Femur (tissue), 1 donor: Measurements from ENCODE around the gene SLC5A6.

ENCODE experiments used
- DNase-seq: peaks from one replicate; pipeline ENCODE4 v3.0.0-alpha.2; 2017

The SLC5A6 gene

DNA sequence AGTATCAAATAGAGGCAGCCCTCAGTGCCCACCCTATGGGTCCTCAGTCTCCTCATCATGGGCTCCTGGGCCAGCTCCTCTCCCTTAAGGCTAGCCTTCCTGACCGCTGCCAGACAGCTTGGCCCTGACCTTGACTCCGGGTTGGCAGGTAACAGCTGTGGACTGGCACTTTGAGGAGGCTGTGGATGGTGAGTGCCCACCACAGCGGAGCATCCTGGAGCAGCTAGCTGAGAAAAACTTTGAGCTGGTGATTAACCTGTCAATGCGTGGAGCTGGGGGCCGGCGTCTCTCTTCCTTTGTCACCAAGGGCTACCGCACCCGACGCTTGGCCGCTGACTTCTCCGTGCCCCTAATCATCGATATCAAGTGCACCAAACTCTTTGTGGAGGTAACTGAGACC lies 24.1 kb upstream of the SLC5A6 start:
- no peak for DNase-seq

DNA sequence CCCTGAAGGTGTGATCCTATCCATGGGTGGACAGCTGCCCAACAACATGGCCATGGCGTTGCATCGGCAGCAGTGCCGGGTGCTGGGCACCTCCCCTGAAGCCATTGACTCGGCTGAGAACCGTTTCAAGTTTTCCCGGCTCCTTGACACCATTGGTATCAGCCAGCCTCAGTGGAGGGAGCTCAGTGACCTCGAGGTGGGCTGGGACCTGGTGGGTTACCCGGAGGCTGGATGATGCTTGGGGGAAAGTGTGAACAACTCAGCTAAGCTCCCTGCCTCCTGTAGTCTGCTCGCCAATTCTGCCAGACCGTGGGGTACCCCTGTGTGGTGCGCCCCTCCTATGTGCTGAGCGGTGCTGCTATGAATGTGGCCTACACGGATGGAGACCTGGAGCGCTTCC lies 21.3 kb upstream of the SLC5A6 start:
- no peak for DNase-seq

DNA sequence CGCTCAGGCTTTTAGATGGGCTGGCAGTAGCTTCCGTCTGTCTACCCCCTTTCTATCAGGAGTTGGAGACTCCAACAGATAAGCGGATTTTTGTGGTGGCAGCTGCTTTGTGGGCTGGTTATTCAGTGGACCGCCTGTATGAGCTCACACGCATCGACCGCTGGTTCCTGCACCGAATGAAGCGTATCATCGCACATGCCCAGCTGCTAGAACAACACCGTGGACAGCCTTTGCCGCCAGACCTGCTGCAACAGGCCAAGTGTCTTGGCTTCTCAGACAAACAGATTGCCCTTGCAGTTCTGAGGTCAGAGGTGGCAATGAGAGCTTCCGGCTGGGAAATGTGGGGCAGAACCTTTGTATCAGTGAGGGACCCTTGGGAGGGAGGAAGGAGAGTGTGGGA lies 19.9 kb upstream of the SLC5A6 start:
- DNase-seq = no peak

DNA sequence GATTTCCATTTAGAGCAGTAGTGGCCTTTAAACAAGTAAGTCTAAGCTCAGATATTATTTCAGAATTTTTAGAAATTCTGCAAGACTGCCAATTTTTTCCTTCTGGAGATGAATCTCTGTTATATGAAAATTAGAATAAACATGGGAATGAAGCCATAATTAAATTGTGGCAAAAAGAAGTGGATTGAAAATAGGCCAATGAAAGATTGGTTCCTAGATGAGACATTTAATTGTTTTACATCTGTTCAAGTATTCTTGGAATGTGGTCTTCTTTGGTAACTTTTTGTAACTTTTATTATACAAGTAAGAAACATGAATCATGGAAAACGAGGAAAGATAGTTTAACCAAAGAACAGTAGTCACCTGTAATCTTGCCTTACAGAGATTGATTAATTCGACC lies 15.4 kb upstream of the SLC5A6 start:
- no peak for DNase-seq

DNA sequence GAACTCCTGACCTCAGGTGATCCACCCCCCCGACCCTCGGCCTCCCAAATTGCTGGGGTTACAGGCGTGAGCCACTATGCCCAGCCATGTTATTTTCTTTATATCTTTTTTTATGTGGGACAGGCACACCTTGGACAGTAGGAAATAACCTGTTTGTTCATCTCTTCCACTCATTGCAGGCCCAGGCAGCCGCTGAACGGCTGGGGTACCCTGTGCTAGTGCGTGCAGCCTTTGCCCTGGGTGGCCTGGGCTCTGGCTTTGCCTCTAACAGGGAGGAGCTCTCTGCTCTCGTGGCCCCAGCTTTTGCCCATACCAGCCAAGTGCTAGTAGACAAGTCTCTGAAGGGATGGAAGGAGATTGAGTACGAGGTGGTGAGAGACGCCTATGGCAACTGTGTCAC lies 13.5 kb upstream of the SLC5A6 start:
- DNase-seq = no peak

DNA sequence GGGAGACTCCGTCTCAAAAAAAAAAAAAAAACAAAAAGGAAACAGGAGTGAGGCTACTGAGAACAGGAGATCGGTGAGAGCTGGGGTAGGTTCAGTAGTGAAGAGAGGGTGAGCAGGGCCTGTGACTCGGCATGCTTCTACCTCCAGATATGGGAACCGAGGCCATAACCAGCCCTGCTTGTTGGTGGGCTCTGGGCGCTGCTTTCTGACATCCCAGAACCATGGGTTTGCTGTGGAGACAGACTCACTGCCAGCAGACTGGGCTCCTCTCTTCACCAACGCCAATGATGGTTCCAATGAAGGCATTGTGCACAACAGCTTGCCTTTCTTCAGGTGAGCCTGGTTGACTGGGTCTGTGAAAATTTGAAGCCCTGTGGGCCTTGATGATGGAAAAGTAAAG lies 11.3 kb upstream of the SLC5A6 start:
- DNase-seq = no peak

DNA sequence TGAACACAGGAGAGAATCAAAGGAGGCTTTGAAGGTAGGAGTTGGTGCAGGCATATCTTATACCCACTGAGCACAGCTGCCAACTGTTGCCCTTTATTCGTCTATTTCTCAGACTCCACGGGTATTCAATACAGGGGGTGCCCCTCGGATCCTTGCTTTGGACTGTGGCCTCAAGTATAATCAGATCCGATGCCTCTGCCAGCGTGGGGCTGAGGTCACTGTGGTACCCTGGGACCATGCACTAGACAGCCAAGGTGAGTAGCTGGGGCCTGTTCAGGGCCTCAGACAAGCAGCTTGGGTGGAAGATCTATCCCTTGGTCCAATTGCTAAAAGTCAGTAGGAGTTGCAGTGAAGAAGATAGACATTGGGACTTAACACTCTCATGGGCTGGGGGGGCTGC lies 10.3 kb upstream of the SLC5A6 start:
- no peak for DNase-seq

DNA sequence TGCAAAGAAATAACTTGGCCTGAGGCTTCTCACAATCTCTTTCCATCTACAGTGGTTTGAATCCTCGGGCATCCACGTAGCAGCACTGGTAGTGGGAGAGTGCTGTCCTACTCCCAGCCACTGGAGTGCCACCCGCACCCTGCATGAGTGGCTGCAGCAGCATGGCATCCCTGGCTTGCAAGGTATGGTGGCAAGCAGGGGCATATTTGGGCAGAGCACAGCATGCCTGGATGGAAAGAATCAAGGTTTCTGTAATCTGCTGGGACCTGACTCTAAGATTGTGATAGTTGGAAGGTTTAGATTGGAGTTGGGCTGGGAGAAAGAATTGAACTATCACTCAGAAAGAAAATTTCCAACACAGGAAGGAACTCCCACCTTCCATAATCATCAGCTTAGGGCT lies 9.1 kb upstream of the SLC5A6 start:
- DNase-seq = no peak

DNA sequence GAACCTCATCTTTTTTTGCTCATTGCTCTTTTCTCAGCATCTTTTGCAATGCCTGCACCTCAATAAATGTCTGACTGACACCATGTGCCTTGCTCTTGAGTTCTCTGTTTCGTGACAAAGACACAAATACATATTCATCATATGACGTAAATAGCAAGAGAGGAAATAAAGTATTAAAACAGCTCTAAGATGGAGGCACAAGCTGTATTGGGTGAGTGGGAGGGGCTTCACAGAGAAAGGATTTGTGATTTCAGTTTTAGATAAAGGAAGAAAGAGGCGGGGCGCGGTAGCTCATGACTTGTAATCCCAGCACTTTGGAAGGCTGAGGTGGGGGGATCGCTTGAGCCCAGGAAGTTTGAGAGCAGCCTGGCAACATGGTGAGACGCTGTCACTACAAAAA lies 8.0 kb upstream of the SLC5A6 start:
- DNase-seq = no peak

DNA sequence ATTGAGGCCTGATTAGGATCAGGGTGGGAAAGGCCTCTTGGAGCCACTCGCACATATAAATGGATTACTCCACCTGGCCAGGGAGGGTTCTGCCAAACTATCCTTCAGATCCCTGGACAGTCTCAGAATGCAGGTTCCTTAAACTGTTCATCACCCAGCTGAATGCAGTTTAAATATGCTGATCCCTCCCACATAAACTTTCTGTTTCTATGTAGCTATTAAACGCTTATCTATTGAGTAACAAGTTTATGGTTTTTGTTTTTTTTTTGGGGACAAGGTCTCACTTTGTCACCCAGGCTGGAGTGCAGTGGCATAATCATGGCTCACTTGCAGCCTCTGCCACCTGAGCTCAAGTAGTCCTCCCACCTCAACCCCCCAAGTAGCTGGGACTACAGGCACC lies 7.0 kb upstream of the SLC5A6 start:
- no peak for DNase-seq

DNA sequence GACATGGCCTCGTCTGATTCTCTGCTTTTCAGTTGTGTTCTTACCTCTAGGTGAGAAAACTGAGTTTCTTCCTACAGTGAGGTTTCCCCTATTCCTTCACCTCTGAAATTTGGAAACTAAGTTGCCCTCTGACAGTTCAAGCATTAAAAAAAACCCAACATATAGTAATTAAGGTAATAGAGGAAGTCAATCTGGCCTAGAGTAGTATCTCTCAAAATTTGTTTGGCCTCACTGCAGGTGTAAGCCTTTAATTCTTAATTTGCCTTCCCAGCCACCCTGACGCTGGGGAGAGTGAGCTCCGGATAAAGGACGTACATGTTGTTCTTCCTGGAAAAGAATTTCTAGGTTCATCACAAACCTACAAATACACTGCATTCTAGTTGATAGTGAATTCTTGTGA lies 6.5 kb upstream of the SLC5A6 start:
- DNase-seq = no peak

DNA sequence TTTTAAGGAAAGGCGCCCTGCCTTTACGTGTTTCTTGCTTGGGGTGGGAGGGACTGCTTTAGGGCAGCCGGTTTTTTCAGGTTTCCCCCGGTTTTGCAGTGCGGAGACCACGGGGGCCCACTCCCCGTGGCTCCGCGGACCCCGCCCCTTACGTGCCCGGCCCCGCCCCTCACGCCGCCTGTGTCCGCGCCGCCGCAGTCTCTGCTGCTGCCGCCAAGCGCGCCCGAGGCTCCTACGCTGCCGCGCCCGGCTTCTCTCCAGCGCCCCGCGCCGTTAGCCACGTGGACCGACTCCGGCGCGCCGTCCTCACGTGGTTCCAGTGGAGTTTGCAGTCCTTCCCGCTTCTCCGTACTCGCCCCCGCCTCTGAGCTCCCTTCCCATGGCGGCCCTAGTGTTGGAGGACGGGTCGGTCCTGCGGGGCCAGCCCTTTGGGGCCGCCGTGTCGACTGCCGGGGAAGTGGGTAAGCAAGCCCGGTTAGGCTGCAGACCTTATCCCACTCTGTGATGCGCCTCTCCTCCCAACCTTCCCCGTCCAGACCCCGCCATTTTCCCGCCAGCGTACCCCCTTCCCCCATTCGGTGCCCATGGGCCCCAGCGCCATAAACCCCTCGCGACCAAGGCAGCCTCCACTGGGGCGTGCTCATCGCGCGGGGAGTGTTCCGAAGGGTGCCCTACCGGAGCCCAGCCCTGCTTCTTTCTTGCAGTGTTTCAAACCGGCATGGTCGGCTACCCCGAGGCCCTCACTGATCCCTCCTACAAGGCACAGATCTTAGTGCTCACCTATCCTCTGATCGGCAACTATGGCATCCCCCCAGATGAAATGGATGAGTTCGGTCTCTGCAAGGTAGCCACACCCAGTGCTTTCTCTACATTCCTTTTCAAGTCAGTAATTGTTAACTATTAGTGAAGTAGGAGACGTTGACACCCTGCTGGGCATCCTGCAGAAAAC lies 5.4 kb upstream of the SLC5A6 start, which contains the start of gene CAD:
Gene CAD, plus strand, starts transcription at position 197 of the 949 bp plus-strand sequence. Its CDS starts 183 bp downstream, at position 380.
- DNase-seq = peak; percentile 91

DNA sequence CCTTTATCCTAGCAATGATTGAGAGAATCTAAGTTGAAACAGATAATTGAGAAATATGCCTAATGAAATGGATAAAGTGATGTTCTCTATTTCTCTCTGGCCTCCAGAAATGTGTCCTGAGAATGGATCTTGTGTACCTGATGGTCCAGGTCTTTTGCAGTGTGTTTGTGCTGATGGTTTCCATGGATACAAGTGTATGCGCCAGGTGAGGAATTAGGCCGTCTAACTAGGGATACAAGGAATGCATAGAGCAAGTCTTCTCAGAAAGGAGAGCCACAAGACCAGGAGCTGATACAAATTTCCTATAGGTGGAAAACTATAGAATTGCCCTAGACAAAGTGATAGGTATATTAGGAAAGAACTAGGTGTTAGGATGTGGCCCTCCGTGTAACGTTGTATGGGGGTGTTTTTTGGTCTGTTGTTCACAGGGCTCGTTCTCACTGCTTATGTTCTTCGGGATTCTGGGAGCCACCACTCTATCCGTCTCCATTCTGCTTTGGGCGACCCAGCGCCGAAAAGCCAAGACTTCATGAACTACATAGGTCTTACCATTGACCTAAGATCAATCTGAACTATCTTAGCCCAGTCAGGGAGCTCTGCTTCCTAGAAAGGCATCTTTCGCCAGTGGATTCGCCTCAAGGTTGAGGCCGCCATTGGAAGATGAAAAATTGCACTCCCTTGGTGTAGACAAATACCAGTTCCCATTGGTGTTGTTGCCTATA lies 4.5 kb upstream of the SLC5A6 start:
- DNase-seq = no peak

DNA sequence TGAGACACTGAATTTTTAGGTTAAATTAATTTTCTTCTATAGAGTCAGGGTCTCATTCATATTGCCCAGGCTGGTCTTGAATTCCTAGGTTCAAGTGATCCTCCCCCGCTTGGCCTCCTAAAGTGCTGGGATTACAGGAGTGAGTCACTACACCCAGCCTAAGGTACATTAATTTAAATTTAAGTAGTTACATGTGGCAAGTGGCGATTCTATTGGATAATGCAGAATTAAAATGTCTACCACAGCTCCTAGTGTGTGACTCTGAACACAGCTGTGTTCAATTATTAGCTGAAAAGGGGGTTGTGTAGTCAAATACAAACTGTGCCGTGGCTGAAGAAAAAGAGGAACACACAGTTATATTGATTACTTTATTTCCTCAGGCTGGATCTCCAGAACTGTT lies 2.9 kb upstream of the SLC5A6 start:
- no peak for DNase-seq

DNA sequence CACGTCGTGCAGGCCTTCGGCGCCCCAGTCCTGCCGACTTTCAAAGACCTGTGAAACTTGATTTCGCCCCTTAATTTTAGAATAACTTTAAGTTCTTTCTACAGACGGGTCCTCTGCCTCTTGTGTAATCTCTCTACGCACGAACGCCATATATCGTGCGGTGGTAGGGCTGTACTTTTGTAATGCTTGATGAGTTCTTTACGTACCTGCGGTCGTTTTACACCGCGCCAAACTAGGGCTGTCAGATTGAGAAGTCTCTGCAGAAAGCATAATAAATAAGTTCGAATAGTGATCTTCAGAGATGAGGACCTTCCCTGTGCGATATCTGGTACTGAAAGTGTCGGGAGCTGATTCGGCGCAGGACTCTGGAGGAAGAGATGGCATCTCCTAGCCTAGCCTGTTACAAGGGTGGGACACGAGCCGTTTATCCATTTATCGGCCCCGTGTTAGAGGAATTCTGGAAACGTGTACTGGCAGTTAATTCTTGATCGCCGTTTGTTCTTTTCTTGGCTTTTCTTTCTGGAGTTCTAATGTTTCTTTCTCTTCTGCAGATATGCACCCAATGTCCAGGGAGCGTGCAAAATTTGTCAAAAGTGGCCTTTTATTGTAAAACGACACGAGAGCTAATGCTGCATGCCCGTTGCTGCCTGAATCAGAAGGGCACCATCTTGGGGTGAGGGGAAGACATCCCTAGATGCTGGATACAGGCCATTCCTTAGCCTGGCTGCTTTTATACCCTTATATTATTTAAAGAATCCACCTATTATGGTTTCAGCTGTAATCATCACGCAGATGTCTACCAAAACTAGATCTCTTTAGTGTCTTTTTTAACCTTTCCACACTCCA lies 781 bp upstream of the SLC5A6 start:
- DNase-seq = no peak

DNA sequence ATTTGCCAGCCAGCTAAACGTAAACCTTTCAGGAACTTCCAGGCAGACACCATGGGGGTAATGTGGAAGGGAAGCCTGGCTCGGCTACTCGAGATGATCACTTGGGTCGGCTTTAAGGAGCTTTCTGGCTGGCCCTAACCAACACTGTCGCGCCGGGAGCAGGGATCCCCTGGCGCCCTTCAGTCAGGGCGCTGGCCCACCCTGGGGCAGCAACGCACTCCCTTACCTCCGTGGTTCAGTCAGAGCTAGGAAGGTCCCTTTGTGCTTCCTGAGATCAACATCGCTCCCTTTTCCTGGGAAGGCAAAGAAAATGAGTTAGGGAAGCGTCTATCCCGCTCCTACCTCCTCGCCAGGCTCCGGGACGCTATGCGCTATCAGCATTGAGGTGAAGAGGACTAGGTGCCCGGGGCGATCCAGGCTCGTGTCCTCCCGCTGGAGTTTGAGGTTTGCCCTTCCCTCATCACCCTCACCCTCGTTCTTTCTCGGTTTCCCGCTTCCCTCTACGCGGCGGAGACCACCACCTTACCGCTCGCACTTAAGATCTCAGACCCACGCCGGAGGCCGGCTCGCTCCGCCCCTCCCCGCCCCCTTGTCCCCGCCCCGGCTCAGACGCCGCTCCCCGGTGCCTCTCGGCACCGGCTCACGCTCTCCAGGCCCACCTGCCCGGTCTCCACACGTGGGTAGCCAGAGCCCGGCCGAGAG lies 676 bp downstream of the SLC5A6 start:
- DNase-seq = no peak

DNA sequence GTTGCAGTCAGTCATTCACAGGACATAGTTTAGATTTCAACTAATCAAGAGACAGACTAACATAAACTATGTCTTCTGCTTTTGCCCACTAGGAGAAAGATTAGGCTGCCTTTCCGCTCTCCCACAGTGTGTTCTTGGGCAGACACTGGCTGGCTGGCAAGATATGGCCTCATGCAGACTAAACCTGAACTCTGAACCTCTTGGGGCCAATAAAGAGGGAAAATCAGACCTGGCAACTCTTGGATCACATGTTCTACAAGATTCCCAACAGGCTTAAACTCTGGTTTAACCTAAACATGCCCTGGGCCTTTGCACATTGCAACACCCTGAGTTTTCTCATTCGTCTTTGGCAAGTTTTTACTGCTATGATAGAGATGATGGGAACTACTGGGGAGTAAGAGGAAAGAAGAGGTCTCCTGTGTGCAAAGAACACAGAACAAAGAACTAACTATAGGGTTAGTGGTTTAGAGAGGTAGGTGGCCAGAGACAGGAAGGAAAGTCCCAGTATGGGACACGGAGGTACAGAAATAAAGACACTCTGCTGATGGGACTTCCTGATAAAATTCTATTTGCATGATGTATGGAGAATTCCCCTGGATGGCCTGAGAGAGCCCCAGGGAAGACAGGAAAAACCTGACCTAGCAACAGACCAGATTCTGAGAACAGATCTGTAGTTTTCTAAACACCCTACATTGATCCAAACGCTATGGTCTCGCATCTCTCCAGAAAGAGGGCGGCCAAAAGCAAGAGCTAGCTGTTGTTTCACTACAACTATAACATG lies 2.3 kb downstream of the SLC5A6 start:
- DNase-seq = no peak

DNA sequence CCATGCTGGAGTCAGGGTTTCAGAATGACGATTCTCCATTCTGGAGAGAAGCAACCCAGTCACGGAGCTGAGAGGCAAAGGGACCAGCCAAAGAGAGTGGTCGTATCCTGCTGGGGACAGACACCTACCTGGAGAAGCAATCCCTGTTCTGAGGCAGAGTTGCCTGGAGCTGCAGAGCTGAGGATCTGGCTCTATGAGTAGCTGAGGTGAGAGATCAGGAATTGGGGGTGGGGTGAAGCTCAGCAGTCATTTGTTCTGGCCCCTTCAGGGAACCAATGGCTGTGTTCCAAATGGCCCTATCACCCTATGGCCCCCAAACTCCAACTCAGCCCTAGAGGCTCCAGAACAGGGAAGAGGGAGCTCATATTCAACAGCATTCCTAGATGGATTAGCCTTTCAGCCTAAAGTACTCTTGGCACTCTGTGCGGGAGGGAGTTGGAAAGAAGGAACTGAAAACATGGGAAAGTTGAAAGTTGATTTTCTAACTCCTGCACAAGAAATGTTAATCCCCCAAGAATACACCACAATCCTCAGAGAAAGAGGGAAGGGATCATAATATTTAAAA lies 3.5 kb downstream of the SLC5A6 start:
- no peak for DNase-seq

DNA sequence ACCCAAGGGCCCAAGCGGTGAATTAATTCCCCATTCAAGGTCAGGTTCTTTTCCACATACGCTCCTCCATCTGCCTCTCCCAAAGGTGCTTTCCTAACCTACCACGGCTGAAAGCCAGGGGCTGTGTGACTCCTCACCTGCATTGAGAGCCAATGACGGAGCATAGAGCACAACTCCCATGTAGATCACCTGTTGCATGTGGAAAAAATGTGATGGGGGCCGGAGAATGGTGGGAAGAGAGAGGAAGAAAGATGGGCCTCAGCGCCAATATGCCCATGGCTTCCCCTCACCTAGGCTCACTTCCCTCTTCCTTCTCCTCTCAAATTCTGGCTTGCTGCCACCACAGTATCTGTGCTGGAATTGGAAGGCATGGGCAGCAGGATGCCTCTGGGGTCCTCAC lies 5.7 kb downstream of the SLC5A6 start:
- no peak for DNase-seq

DNA sequence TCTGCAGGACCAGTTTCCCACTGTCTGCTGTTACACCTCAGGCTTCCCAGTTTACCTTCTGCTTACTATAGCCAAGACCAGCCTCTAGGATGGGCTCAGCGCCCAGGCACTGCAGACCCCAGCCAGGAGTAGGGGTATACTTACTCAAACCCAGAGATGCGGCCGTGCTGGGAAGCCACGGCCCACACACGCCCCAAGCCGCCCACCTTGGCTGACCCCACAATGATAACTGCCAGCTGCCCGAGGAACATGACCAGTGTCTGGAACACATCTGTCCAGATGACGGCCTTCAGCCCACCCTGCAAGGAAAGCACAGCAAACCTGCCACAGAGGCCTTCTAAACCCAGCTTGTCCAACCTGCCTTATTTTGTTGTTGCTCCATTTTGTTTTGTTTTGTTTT lies 6.9 kb downstream of the SLC5A6 start:
- DNase-seq = no peak

DNA sequence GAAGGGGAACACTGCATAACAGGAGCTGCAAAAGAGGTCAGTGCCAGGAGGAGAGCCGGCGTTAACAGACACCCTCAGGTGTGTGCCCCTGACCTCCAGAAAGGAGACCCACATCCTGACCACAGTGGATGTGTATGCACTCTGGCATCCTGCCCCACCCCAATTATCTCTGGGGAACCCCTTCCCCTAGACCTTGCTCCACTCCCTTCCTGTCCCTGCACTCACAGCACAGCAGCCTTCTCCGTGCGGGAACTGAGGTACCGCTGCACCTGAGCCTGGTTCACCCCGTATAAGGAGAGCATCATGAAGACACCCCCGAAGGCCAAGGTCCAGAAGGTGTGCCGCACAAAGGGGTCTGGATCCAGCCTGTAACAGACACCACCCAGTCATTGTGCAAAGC lies 7.5 kb downstream of the SLC5A6 start:
- DNase-seq = no peak
